GM21825 (cell line): ENCODE data around the gene ZNF26.

Source experiments
- ATAC-seq: cut with Tn5 transposase; IDR thresholded peaks from one replicate; pipeline ENCODE4 v1.9.1; 2021; ENCODE audit warnings: mild to moderate bottlenecking, moderate library complexity; ENCODE audit not compliant: unreplicated experiment

Gene ZNF26

DNA sequence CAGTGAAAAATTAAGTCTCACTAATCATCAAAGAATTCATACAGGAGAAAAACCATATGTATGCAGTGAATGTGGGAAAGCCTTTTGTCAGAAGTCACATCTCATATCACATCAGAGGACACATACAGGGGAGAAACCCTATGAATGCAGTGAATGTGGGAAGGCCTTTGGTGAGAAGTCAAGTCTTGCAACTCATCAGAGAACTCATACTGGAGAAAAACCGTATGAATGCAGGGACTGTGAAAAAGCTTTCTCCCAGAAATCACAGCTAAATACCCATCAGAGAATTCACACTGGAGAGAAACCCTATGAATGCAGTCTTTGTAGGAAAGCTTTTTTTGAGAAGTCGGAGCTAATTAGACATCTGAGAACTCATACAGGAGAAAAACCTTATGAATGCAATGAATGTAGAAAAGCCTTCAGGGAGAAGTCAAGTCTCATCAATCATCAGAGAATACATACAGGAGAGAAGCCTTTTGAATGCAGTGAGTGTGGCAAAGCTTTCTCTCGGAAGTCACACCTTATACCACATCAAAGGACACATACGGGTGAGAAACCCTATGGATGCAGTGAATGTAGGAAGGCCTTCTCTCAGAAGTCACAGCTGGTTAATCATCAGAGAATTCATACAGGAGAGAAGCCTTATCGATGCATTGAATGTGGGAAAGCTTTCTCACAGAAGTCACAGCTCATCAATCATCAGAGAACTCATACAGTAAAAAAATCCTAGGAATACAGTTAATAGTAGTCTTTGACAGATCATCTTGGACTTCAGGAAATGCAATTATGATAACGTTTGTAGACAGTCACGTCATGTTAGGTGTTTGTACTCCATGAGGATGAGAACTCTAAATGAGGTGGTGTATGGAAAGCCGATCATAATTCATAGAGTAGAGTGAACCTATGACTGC lies 72.3 kb downstream of the ZNF26 start:
- no peak for ATAC-seq

DNA sequence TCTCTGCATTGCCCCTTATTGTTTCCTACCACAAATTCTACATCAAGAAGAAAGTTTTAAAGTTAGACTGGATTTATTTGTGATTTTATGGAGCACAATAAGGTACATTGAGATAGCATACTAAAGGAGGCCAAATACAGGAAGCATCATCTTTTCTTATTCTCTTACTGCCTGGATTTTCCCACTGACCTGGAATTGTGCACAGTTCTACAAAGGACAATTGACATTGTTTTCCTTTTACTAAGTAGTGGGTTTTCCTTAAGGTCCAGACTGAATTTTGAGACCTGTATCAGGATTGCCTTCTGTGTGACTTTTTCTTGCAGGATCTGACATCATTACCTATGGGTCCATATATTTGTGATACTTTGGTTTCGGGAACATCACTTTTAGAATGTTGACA lies 75.8 kb downstream of the ZNF26 start:
- no peak for ATAC-seq

DNA sequence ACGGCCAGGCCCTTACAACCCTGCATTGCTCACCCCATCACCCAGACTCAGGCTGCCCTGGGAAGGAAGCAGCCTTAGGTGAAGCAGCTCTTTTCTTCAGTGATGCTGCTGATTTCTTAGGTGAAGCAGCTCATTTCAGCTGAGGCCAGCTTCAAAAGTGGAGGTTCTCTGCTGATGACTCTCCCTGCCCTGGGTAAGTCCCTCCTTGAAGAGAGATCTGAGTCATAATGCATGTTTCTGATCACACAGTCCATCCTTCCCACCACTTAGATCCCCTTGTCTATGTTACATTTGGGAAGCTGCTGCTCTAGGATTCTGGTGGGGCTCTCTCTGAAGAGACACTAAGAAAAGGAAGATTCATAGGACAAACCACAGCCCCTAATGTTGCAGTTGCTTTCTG lies 77.4 kb downstream of the ZNF26 start:
- no peak for ATAC-seq

DNA sequence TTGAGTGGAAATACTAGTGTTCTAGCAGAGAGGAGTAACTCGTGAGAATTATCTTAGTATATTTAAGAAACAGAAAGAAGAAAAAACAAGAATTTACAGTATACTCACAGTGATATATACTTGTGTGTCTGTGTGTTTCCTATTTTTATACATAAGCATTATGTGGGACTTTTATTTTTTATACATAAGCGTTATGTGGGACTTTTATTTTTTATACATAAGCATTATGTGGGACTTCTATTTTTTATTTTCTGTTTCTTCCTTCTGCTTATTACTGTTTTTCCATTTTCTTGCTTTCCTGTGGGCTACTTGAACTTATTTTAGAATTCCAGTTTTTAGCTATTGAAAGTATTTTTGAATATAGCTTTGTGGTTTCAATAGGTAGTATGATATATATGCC lies 87.7 kb downstream of the ZNF26 start:
- no peak for ATAC-seq
